ENCODE data around the gene RGS18.
A peak's percentile ranks its signal among the peaks of the same experiment; 100 is the strongest.

DNA sequence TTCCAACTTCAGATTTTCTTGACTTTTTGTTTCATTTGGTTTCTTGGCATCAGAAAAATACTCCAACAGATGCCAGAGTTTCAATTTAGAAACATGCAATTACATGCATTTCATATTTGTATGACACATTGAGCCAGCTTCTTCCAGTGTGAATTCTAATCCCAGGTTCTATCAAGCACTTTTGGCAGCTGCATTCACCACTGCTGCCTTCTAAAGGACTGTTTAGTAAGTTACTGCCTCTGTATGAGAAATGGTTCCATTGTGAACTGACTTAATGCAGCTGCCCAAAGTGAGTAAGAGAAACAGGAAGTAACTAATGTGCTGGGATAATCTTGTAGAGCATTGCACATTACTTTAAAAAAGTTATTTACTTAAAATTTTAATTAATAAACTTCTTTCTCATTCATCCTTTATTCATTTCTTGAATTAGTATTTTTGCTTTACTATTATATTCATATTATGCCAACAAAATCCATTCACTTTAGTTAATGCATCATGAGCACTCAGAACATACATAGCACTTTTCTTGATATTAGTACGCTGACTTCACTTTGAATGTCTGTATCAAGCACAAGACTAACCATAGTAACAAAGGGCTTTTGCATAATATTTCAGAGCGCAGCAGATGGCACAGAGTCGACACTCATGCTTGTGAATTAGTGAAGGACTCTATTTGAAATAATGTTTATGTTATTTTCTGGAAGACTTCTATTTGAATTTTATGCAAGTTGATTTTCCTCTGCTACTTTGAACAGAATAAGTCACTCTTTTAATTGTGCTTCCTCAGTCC lies 9.8 kb downstream of the RGS18 start:
- no peak for TF ChIP-seq POLR2A (IDR thresholded peaks at IDR 0.05; ENCODE audit: extremely low read depth, insufficient read length)
- TF ChIP-seq, protein P1, sequence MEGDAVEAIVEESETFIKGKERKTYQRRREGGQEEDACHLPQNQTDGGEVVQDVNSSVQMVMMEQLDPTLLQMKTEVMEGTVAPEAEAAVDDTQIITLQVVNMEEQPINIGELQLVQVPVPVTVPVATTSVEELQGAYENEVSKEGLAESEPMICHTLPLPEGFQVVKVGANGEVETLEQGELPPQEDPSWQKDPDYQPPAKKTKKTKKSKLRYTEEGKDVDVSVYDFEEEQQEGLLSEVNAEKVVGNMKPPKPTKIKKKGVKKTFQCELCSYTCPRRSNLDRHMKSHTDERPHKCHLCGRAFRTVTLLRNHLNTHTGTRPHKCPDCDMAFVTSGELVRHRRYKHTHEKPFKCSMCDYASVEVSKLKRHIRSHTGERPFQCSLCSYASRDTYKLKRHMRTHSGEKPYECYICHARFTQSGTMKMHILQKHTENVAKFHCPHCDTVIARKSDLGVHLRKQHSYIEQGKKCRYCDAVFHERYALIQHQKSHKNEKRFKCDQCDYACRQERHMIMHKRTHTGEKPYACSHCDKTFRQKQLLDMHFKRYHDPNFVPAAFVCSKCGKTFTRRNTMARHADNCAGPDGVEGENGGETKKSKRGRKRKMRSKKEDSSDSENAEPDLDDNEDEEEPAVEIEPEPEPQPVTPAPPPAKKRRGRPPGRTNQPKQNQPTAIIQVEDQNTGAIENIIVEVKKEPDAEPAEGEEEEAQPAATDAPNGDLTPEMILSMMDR (IDR thresholded peaks at IDR 0.05; ENCODE audit: low read depth, low read length): no peak
- TF ChIP-seq, protein P2, sequence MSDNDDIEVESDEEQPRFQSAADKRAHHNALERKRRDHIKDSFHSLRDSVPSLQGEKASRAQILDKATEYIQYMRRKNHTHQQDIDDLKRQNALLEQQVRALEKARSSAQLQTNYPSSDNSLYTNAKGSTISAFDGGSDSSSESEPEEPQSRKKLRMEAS (IDR thresholded peaks at IDR 0.05; ENCODE audit: low read depth, low read length): peak; percentile 7; the same call in 1 of the 2 replicates
